Fibroblast of skin of right quadriceps (primary cell): ENCODE data around the gene PRX.

Source experiments
- DNase-seq: peaks from one replicate; pipeline ENCODE4 v3.0.0-alpha.2; 2013

The PRX gene

DNA sequence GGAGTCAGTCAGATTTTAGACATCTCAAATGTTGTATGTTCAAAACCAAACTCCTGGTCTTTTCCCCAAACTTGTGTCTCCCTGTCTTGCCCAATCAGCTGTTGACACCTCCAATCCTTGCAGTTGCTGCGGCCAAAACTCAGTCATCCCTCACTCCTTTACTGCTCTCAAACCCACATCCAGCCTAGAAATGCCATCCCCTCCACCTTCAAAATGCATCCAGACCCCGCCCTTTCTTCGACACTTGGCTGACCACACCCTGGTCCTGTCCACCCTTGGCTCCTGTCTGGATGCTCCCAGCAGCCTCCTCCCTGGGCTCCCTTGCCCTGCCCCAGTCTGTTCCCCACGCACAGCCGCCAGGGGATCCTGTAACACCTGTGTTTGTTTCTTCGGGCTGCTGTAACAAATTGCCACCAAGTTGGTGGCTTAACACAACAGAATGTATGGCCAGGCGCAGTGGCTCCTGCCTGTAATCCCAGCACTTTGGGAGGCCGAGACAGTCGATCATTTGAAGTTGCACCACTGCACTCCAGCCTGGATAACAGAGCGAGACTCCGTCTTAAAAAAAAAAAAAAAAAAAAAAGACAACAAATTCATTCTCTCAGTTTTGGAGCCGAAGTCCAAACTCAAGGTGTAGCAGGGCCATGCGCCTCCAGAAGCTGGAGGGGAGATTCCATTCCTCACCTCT, 53.0 kb downstream of the PRX start:
- no peak for DNase-seq

- DNase-seq, result no peak
Measured at GRCh38 chr19:40358773-40359172, 54.4 kb downstream of the PRX start.

DNA sequence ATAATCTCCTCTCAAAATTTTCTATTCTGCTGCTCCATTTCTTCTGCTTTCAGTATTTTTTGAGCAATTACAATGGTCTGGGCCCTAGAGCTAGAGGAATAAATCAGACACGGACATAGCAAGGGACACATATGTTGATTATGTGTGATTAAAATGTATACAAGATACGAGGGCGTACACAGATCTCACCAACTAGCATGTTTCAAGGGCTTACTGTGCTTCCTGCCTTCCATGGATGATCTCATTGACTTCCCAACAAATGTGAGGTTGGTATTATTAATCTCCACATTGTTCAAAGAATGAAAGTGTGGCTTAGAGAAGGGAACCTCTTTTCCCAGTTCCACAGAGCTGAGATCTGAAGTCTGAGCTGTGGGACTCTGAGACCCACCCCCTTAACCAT, 55.5 kb downstream of the PRX start:
- DNase-seq, result peak; percentile 26

GRCh38 chr19:40356681-40357595, 56.2 kb downstream of the PRX start:
- peak; percentile 45 for DNase-seq

DNA sequence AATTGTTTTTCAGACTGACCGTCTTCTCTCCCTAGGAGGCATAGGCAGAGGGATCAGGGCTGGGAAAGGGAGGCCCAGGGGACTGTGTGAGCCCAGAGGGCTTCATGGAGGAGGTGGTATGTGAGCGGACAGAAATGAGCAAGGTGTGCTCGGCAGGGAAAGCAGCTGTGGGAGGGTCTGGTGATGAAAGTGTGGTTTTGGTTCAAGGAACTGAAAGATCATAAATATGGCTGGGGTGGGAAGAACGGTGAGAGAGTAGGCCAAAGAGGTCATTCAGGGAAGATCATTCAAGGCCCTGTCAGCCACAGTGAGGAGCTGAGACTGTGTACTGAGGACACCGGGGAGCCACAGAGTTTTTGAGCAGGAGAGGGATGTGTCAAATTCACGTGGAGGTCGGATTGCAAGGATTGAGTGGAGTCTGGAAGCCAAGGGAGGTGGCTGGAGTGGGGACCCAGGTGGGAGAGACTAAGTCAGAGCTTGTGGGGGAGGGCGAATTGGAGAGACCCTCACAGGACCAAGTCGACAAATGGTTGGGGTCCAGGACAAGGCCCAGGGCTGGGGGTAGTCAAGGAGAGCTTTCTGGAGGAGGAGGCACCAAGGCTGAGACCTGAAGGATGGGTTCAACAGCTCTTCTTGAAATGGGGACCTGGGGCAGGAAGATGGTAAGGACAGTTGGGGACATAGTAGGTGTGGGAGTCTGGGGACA, 57.0 kb downstream of the PRX start:
- no peak for DNase-seq

- DNase-seq, result peak; percentile 30
Measured at GRCh38 chr19:40348961-40349507, 64.1 kb downstream of the PRX start.

DNA sequence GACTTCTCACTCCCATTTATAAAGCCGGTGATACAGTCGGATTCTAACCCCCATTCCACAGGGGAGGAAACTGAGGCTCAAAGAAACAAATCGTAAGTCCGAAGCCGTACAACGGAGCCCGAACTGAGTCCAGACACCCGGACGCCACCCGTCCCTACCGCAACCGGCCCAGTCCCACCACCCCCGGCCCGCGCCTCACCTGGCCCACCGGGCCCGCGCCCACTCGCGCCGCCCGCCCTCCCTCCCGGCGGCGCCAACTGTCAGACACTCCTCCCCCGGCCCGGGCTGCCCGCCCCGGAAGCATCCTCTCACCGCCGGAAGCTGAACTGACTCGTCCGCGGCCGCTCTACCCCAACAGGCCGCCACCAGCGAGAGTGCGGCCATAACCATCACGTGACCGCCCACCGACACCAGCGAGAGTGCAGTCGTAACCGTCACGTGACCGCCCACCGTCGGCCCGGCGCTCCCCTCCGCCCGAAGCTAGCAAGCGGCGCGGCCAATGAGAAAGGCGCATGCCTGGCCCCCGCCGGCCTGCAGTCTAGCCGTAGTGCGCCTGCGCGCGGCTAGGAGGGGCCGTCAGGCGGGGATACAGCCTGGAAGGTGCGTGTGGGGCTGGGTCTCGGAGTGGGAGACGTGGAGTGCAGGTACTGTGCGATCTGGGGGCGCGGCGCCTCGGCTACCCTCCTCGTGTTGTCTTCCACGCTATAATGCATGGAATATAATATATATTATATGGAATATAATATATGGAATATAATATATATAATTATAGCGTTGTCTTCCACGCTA, 64.9 kb downstream of the PRX start, which contains the start of the genes C19orf47 and PLD3:
C19orf47 (minus strand) TSS at position 273 of the 789 bp plus-strand sequence. CDS start 6,540 bp downstream, outside the sequence.
PLD3 (plus strand) TSS at position 571 of the 789 bp plus-strand sequence. CDS start 17,789 bp downstream, outside the sequence.
- peak; percentile 99 for DNase-seq

DNA sequence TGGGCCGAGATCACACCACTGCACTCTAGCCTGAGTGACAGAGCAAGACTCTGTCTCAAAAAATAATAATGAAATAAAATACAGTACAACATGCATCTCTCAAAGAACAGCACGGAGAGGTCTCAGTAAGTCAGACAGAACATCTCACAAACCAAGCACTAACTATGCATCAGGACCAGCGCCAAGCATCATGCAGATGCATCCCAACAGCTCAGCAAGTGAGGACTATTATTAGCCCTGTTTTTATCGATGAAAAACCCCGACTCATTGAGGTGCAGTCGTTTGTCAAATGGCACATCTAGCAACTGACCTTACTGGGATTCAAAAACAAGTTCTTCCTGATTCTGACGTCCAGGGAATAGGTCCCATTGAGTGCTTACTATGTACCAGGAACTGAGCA, 68.8 kb downstream of the PRX start:
- DNase-seq, result no peak
